SKM-1 treated with dmso at 0.1 percent for 144 hours (cell line): Measurements from ENCODE around the gene GPR6.
A peak's percentile ranks its signal among the peaks of the same experiment; 100 is the strongest.

Experiments
- DNase-seq: peaks from one replicate; lab custom pipeline; 2025; ENCODE audit not compliant: unreplicated experiment; lab: John Stamatoyannopoulos, UW

GPR6 gene

DNA sequence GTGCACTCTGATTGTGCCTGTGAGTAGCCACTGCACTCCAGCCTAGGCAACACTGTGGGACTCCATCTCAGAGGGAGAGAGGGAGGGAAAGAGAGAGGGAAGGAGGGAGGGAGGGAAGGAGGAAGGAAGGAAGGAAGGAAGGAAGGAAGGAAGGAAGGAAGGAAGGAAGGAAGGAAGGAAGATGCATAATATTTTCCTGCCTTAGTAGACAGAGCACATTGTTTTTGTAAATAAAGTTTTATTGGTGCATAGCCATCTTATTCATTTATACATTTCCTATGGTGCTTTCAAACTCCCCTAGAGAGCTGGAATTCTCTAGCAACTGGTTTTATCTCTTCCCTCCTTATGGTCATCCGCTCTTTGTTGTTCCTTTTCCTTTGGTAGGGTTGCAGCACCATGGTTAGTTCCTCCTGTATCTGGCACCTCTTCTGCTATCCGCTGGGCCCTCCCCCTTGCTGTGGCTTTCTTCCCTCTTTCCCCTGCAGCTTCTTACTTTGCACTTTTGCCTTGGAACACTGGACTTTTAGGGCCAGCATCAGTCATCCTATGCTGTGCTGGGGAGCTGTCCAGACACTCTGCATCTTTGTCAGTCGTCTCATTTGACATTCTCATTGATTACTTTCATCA, 20.2 kb downstream of the GPR6 start:
- no peak for DNase-seq

DNA sequence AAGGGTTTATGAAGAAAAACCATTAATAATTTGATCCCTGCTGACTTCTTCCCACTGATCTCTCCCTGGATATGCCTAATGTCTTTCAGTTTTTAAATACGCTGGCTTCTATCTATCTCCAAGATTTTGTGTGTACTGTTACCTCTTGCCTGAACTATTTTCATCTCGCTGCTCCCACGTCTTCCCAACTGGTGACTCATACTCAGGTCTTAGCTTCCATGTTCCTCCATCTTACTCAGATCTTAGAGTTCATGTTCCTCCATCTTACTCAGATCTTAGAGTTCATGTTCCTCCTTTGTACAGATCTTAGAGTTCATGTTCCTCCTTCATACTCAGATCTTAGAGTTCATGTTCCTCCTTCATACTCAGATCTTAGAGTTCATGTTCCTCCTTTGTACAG, 21.6 kb downstream of the GPR6 start:
- DNase-seq: no peak

GRCh38 chr6:110002676-110003075, 24.6 kb downstream of the GPR6 start:
- no peak for DNase-seq

DNA sequence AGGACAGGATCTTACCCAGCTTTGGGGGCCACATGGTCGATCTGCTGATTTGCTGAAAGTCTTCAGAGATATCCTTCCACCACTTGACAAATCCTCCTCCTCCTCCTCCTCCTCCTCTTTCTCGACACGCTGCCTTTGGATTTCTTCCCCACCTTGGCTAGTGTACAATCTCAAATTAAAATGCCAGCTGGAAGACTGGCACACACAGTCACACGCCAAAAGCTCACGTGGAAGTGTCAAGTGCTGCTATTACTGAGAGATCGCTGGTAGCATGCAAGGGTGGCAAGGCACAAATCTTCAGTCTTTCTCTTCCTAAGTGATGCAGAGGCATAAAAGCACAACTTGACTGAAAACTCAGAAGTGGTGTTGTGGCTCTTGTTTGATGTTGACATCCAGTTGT, 35.3 kb downstream of the GPR6 start:
- DNase-seq: no peak

GRCh38 chr6:110015206-110015605, 37.1 kb downstream of the GPR6 start:
- DNase-seq: no peak

- no peak for DNase-seq
Measured at GRCh38 chr6:110017306-110017705, 39.2 kb downstream of the GPR6 start.

DNA sequence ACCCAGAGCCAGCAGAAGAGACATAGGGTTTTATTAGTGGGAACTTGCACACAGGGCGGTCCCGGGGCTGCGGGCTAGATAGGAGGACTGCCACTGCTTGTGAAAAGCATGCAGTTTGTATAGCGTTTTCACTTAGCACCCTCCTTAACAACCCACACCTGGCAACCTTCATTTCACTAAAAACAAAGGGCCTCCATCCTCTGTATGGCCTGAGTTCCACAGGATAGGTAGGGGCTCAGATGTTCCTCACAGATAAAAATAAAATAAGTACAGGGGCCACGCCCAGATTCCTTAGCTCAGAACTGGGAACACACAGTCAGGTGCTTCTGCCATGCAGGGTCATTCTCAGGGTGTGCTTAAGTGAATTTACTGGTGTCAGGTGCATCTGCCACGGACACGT, 39.8 kb downstream of the GPR6 start:
- no peak for DNase-seq

- DNase-seq: no peak
Measured at GRCh38 chr6:110018486-110018885, 40.4 kb downstream of the GPR6 start.

GRCh38 chr6:110020888-110021287, 42.8 kb downstream of the GPR6 start:
- DNase-seq: peak; percentile 53

DNA sequence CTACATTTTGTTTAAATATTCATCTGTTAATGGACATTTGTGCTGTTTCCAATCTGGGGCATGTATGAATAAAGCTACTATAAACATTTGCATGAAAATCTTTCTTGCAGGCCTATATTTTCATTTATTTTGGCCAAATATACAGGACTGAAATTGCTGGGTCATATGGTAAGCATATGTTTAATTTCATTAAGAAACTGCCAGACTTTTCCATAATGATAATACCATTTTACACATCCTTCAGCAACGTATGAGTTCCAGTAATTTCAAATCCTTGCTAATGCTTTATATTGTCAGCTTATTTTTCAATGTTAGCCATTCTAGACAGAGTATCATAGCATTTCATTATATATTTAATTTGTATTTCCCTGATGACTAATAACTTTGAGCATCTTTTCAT, 51.0 kb downstream of the GPR6 start:
- no peak for DNase-seq
